GM18507 (cell line): Measurements from ENCODE around the gene GLMP.

ENCODE experiments used
- DNase-seq: peaks from one replicate; pipeline ENCODE4 v3.0.0; 2011; ENCODE audit warnings: low read depth; ENCODE audit not compliant: insufficient read length; ENCODE audit errors: extremely low spot score
- FAIRE-seq: peaks from 2 replicates; lab custom pipeline; 2011; peaks lifted over from hg19 to GRCh38; lab: Jason Lieb, UNC

Gene GLMP

DNA sequence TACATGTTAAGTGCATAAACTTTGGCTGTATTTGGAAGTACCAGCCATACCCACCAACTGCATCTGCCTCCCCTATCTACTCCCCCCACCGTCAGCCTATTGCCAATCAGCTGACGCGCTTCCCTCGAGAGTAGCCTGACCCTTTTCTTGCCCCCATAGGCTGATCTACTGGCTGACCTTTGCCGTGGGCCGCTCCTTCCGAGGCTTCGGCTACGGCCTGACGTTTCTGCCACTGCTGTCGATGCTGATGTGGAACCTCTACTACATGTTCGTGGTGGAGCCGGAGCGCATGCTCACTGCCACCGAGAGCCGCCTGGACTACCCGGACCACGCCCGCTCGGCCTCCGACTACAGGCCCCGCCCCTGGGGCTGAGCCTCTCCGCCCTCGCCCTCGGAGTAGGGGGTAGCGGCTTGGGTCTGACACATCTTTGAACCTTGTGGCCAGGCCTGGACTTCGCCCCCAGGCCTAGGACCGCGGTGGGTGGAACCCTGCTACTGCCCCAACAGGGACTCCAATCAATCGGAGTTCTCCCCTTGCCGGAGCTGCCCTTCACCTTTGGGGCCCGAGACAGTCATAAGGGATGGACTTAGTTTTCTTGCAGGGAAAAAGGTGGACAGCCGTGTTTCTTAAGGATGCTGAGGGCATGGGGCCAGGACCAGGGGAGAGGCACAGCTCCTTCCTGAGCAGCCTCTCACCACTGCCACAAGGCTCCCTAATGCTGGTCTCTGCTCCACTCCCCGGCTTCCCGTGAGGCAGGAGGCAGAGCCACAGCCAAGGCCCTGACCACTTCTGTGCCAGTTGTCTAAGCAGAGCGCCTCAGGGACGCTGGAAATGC lies 4.0 kb downstream of the GLMP start:
- FAIRE-seq (no peak), DNase-seq (peak; percentile 23)

DNA sequence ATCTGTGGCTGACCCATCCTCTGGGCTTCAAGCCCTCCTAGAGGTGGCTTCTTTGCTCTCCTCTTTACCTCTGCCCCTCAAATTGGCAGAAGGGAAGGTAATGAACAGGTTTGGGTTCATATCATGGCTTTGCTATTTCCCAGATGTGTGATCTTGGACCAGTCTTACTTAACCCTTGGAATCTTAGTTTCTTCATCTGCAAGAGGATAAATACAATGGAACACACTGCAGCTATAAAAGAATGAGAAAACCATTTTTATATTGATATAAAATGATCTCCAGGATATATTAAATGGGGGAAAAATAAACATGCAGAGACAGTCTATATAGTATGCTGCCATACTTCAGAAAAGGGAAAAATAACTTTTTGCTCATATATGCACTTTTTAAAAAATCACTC lies 5.6 kb downstream of the GLMP start:
- DNase-seq (no peak), FAIRE-seq (no peak)

- FAIRE-seq (no peak), DNase-seq (no peak)
Measured at GRCh38 chr1:156286061-156286460, 9.4 kb downstream of the GLMP start.

- FAIRE-seq = no peak
- no peak for DNase-seq
Measured at GRCh38 chr1:156285437-156285836, 10.0 kb downstream of the GLMP start.

GRCh38 chr1:156284757-156285156 lies 10.7 kb downstream of the GLMP start:
- no peak for FAIRE-seq
- no peak for DNase-seq

DNA sequence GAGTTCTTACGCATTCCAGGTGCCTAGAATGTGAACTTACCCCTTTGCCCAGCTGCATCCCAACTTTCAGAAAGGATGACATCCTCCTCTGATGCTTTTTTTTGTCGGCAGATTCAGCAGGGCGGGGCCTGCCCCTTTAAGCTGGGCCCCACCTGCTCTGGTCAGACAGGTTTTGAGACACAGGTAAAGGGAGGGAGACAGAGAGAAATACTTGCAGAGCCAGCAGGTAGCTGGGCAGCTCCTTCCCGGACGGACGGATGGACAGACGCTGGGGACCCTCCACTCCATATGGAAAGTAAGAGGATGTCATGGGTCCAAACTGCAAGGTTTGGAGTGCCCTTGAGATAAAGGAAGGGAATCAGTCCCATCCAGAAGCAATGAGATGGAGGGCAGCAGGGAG lies 11.4 kb downstream of the GLMP start, which contains the start of gene TMEM79:
TSS of gene TMEM79 (plus strand) at position 214 of the 400 bp plus-strand sequence. CDS start 902 bp downstream, outside the sequence.
- DNase-seq = no peak

DNA sequence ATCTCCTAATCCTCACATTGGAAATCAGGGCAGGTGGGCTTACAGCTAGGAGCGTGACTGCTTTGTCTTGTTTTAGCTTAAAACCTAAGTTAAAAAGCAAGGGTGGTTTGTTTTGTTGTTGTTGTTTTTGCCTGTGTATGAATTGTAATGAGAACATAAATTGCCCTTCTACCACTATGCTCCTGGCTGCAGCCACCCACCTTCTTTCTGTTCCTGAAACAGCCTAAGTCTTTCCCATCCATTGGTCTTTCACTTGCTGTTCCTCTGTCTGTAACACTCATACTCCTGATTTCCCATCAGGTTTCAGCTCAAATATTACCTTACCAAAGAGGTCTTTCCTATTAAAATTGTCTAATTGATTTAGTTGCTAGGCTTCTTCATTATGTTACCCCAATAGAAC lies 12.0 kb downstream of the GLMP start:
- FAIRE-seq (no peak), DNase-seq (no peak)

More for the DNA sequence above, 11.4 kb downstream of the GLMP start, which contains the start of gene TMEM79:
- FAIRE-seq = no peak

DNA sequence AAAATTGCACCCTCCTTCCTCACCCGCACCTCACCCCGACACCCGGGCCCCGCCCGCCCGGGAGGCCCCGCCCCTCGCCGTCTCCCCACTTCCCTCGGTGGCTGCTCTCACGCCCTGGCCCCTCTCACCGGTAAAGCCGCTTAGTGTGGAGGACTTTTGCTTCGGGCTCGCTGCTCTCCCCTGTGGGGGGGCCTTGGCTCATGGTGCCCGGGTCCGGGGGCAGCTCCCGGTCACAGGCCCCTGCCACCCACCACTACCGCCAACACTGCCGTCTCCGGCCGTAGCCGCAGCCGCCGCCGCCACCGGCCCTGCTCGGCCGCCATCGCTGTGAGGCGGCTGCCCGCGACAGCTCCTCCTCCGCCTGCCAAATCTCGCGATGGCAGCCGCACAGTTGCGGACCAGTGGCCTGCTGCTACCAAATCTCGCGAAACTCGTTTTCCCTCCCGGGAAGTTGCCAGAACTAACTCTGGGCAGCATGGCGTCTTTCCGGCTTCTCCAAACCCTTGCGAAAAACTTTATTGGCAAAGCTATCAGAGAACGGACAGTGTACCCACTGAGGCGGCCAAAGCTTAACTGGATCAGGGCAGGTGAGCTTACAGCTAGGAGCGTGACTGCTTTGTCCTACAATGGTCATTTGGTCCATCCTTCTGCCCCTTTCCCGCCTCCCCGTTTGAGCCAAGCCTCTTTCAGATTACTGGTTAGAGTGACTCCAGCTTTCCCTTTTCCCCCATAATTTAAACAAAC lies 12.8 kb downstream of the GLMP start, which contains the start of gene SMG5:
TSS of gene SMG5 (minus strand) at position 347 of the 744 bp plus-strand sequence. CDS start at position 202, 145 bp downstream.
- peak; percentile 88 for DNase-seq
- FAIRE-seq = peak; percentile 94

- FAIRE-seq = peak; percentile 31
- DNase-seq = no peak
Measured at GRCh38 chr1:156281693-156282478, 13.6 kb downstream of the GLMP start.

GRCh38 chr1:156281281-156281680 lies 14.2 kb downstream of the GLMP start:
- FAIRE-seq = peak; percentile 66
- peak; percentile 17 for DNase-seq

DNA sequence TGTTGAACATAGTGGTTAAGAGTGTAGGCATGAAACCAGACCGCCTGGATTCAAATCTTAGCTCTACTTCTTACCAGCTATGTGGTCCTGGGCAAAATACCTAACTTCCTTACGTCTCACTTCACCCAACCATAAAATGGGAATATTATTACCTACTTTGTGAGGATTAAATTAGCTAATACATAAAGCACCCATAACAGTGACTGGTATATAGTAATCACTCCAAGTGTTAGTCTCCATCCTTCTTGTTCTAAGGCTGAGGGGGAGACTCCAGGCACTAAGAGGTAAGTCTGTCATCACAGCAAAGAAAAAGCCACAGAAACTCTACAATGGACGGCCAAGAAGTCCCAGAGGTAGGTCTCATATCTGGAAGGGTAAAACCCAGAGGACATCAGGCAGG lies 15.6 kb downstream of the GLMP start:
- DNase-seq (no peak), FAIRE-seq (no peak)

DNA sequence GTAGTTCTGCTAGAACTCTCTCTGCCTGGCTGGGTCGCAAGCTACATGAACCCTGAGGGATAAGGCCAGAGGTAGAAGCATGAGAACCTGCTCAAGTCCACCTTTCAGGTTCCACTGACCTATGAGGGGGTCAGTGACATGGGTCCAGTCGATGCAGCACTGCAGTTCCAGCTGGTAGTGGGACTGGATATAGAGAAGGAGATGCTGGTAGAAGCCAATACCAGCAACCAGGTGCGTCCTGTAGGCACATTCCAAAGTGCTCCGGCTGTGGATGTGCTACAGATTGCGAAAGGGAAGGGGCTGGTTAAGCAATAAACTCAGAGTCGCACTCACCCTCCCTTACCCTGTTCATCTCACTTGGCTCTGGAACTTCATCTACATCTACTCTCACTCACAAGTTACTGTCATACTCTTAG lies 18.5 kb downstream of the GLMP start:
- FAIRE-seq (no peak), DNase-seq (no peak)

- DNase-seq = no peak
- no peak for FAIRE-seq
Measured at GRCh38 chr1:156276532-156276931, 18.9 kb downstream of the GLMP start.

GRCh38 chr1:156270314-156270713 lies 25.2 kb downstream of the GLMP start:
- FAIRE-seq = no peak

GRCh38 chr1:156268336-156268735 lies 27.1 kb downstream of the GLMP start:
- DNase-seq (no peak), FAIRE-seq (no peak)

More at GRCh38 chr1:156270314-156270713, 25.2 kb downstream of the GLMP start:
- DNase-seq = no peak

- DNase-seq = no peak
- no peak for FAIRE-seq
Measured at GRCh38 chr1:156266051-156266450, 29.4 kb downstream of the GLMP start.

- no peak for FAIRE-seq
- no peak for DNase-seq
Measured at GRCh38 chr1:156263288-156263655, 32.2 kb downstream of the GLMP start.

DNA sequence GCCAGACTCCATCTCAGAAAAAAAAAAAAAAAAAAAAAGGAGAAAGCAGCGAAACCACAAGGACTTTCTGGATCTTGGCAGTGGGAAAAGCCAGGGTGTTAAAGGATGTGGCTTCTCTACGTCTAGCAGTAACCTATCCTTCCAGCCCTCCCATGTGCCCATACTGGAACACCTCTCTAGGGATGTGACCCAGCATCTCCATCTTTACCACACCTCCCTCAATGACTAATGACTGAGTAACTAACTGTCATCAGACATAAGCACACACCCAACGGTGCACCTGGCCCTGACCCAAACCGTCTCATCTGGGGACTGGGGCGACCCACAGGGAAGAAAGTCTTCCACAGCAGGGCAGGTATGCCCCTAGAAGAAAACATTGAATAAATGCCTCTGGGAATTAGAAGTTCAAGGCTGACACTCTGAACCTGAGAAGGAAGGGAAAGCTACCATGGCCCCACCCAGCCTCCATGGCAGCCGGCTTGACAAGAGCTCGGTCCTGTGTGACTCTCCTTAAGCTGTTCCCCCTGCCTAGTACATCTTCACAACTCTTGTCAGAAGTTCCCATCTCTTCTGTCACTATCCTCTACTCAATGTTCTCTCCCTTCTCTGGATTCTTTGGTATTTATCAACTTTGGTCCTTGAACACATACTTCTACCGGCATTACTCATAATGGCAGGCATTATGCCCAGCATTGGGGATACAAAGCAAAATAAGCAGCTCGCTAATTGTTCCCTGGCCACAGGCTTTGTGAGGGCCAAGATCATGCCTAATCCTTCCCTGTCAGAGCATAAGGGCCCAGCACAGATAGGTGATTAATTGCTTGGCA lies 32.8 kb downstream of the GLMP start:
- no peak for FAIRE-seq
- DNase-seq = no peak

GRCh38 chr1:156260896-156261295 lies 34.6 kb downstream of the GLMP start:
- DNase-seq (no peak), FAIRE-seq (no peak)
